Adrenal gland (tissue), 5 donors: ENCODE measurements around the gene F8A1.

Source experiments
- CTCF ChIP-seq, 6 experiments: fragments of 450-650 bp in 4 of 6; fragments of 200-600 bp in 2 of 6; sonication (generic) in 1 of 6; IDR thresholded peaks; 1 replicate in 5 of 6; 2 replicates in 1 of 6; pipeline versions ENCODE4 v1.5.1 to v1.8.0; 2016 to 2021; ENCODE audit warnings: antibody characterized with exemption in 6 of 6, mild to moderate bottlenecking in 2 of 6, moderate library complexity in 1 of 6
- POLR2A ChIP-seq, 2 donors: fragments of 450-650 bp; IDR thresholded peaks; one replicate each; pipeline ENCODE4 v1.6.1; 2017; ENCODE audit warnings: antibody characterized with exemption in 2 of 2, mild to moderate bottlenecking in 2 of 2, moderate library complexity in 1 of 2
- donor health status: DM: no; HTN: no; CAD: no.

DNA sequence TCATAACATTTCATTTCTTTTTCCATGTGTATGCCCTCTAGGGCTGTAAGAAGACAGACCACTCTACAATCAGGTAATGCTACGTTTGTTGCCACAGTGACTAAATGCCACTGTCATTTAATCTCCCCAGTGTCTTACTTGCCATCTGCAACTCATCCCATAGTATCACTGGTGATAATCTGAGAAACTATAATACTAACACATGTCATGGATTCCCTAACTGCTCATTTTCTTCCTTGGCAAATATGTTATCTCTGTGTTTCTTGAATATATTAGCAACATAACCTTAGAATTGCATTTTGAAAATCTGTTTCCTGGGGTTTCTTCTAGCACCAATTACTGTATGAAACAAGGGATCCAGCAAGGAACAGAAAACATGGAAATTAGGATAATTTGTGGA is 6.1 kb downstream of the F8A1 start:
- TF ChIP-seq CTCF (IDR thresholded peaks at IDR 0.05) (no peak), POLR2A (IDR thresholded peaks at IDR 0.05) (no peak)
